Suprapubic skin (tissue), 4 donors: ENCODE results near the gene KBTBD13. TPM values are rescaled to one million over a fixed set of nuclear protein-coding genes. Genes with fewer than 3 reads are reported as not detected.

ENCODE experiments used
- DNase-seq, 2 donors: peaks; one replicate each; pipeline ENCODE4 v3.0.0-alpha.2; 2019; ENCODE audit warnings: low spot score in 2 of 2
- H3K27ac ChIP-seq: fragments of 200-600 bp; sonication (generic); one replicate; pipeline ENCODE4 v1.5.1; 2019
- H3K27me3 ChIP-seq: fragments of 200-600 bp; sonication (generic); one replicate; pipeline ENCODE4 v1.5.1; 2019
- H3K36me3 ChIP-seq: fragments of 200-600 bp; sonication (generic); one replicate; pipeline ENCODE4 v1.5.1; 2019
- H3K4me1 ChIP-seq: fragments of 200-600 bp; sonication (generic); one replicate; pipeline ENCODE4 v1.5.1; 2019
- H3K4me3 ChIP-seq: fragments of 200-600 bp; sonication (generic); one replicate; pipeline ENCODE4 v1.5.1; 2019; ENCODE audit warnings: mild to moderate bottlenecking
- H3K9me3 ChIP-seq: fragments of 200-600 bp; sonication (generic); one replicate; pipeline ENCODE4 v1.5.1; 2019
- CTCF ChIP-seq, 2 donors: fragments of 200-600 bp in 1 of 2; fragments of 450-650 bp in 1 of 2; sonication (generic) in 1 of 2; IDR thresholded peaks; one replicate each; pipeline ENCODE4 v1.5.1; 2016 to 2019; ENCODE audit warnings: antibody characterized with exemption in 2 of 2, mild to moderate bottlenecking in 1 of 2, moderate library complexity in 1 of 2
- EP300 ChIP-seq: sonication (generic); formaldehyde crosslinking; IDR thresholded peaks from one replicate; pipeline ENCODE4 v1.6.1; 2017; ENCODE audit warnings: antibody characterized with exemption
- POLR2A ChIP-seq, 2 donors: fragments of 450-650 bp; IDR thresholded peaks; one replicate each; pipeline ENCODE4 v1.6.1; 2017; ENCODE audit warnings: antibody characterized with exemption in 2 of 2, mild to moderate bottlenecking in 2 of 2, moderate library complexity in 2 of 2
- POLR2AphosphoS5 ChIP-seq, 3 donors: sonication (generic); formaldehyde crosslinking; IDR thresholded peaks; one replicate each; pipeline ENCODE4 v1.6.1; 2017; ENCODE audit warnings: antibody characterized with exemption in 3 of 3
- WGBS: methylation state at CpG from one replicate; pipeline ENCODE4 v1.1.5; 2018; 5-methylcytosine and 5-hydroxymethylcytosine counted together
- total RNA-seq, 4 donors: library from RNA; depleted of rRNA; stranded (reverse); fragments of >200 nt; gene quantifications; one replicate each; pipeline ENCODE4 v1.1.0, GENCODE V29; 2016

KBTBD13 gene
- total RNA-seq, 4 donors from 2014 or later: not detected

GRCh38 chr15:65077981-65078352 lies 1.4 kb downstream of the KBTBD13 start:
- H3K27me3 ChIP-seq: peaks cover 16% of the 10 kb centered on the region
- no peaks in the 10 kb centered on the region for H3K36me3 ChIP-seq
- 13% methylated on average over 11 of the region's 24 CpGs for WGBS
- DNase-seq: no peak
- TF ChIP-seq CTCF (IDR thresholded peaks at IDR 0.05): peak in 1 of 2 donors; percentile 56
- TF ChIP-seq POLR2A (IDR thresholded peaks at IDR 0.05): no peak
- no peaks in the 10 kb centered on the region for H3K9me3 ChIP-seq
- peaks cover 17% of the 10 kb centered on the region for H3K4me1 ChIP-seq
- H3K27ac ChIP-seq: no peak overlapping the region
- no peak overlapping the region for H3K4me3 ChIP-seq

- Histone ChIP-seq H3K27me3 (peaks cover 21% of the 10 kb centered on the region), H3K4me3 (no peak overlapping the region), H3K9me3 (no peaks in the 10 kb centered on the region), H3K27ac (no peak overlapping the region), H3K4me1 (peaks cover 22% of the 10 kb centered on the region), H3K36me3 (no peaks in the 10 kb centered on the region)
- DNase-seq: no peak
- no peak for TF ChIP-seq EP300
- TF ChIP-seq POLR2A (IDR thresholded peaks at IDR 0.05): no peak
- TF ChIP-seq CTCF (IDR thresholded peaks at IDR 0.05): no peak
- no peak for TF ChIP-seq POLR2AphosphoS5 (IDR thresholded peaks at IDR 0.05)
- WGBS: 49% methylated on average over 5 of the region's 5 CpGs
These were observed 3.0 kb downstream of the KBTBD13 start for GRCh38 chr15:65079580-65079979.

GRCh38 chr15:65081270-65081669 lies 4.7 kb downstream of the KBTBD13 start:
- H3K4me3 ChIP-seq: no peak overlapping the region
- peaks cover 21% of the 10 kb centered on the region for H3K27me3 ChIP-seq
- peaks cover 29% of the 10 kb centered on the region for H3K4me1 ChIP-seq
- TF ChIP-seq CTCF (IDR thresholded peaks at IDR 0.05) (no peak), POLR2AphosphoS5 (IDR thresholded peaks at IDR 0.05) (no peak), EP300 (no peak), POLR2A (IDR thresholded peaks at IDR 0.05) (no peak)
- no peaks in the 10 kb centered on the region for H3K9me3 ChIP-seq
- 65% methylated on average over 6 of the region's 6 CpGs for WGBS
- no peak for DNase-seq
- H3K36me3 ChIP-seq: no peaks in the 10 kb centered on the region
- H3K27ac ChIP-seq: no peak overlapping the region

- no peaks in the 10 kb centered on the region for H3K36me3 ChIP-seq
- H3K4me3 ChIP-seq: no peak overlapping the region
- peaks cover 18% of the 10 kb centered on the region for H3K27me3 ChIP-seq
- no peak overlapping the region for H3K27ac ChIP-seq
- DNase-seq: no peak
- peaks cover 34% of the 10 kb centered on the region for H3K4me1 ChIP-seq
- 69% methylated on average over 3 of the region's 5 CpGs for WGBS
- TF ChIP-seq POLR2AphosphoS5 (IDR thresholded peaks at IDR 0.05): no peak
- no peak for TF ChIP-seq CTCF (IDR thresholded peaks at IDR 0.05)
- TF ChIP-seq POLR2A (IDR thresholded peaks at IDR 0.05): no peak
- TF ChIP-seq EP300: no peak
- no peaks in the 10 kb centered on the region for H3K9me3 ChIP-seq
These were observed 5.2 kb downstream of the KBTBD13 start for GRCh38 chr15:65081758-65082157.

GRCh38 chr15:65082303-65082953 lies 5.9 kb downstream of the KBTBD13 start:
- no peak overlapping the region for H3K4me3 ChIP-seq
- DNase-seq: no peak
- 13% methylated on average over 7 of the region's 7 CpGs for WGBS
- H3K4me1 ChIP-seq: peaks cover 40% of the 10 kb centered on the region
- peaks cover 11% of the 10 kb centered on the region for H3K27me3 ChIP-seq
- no peak for TF ChIP-seq EP300
- no peak for TF ChIP-seq CTCF (IDR thresholded peaks at IDR 0.05)
- no peak for TF ChIP-seq POLR2AphosphoS5 (IDR thresholded peaks at IDR 0.05)
- no peak for TF ChIP-seq POLR2A (IDR thresholded peaks at IDR 0.05)
- no peak overlapping the region for H3K27ac ChIP-seq
- no peaks in the 10 kb centered on the region for H3K9me3 ChIP-seq
- no peaks in the 10 kb centered on the region for H3K36me3 ChIP-seq
